Measurements from ENCODE around the gene TRIM72. TPM values are rescaled to one million over a fixed set of nuclear protein-coding genes. Genes with fewer than 3 reads are reported as not detected.
A peak's percentile ranks its signal among the peaks of the same experiment; 100 is the strongest.

The TRIM72 gene
- total RNA-seq, 2 donors from 2014 or later = 0.08 to 0.17 TPM

GRCh38 chr16:31185339-31185738 is 28.6 kb upstream of the TRIM72 start:
- H3K9me3 ChIP-seq (ENCODE audit: control insufficient read depth, low read length, poor library complexity, severe bottlenecking) = no peaks in the 10 kb centered on the region
- ATAC-seq (no peak), DNase-seq (no peak)
- Mint-ChIP-seq H3K4me1 (peaks cover 70% of the 10 kb centered on the region), H3K4me3 (peak overlapping the region; percentile 56), H3K27me3 (no peaks in the 10 kb centered on the region), H3K36me3 (ENCODE audit: low read depth) (peaks cover 23% of the 10 kb centered on the region), H3K27ac (peak overlapping the region; percentile 99)

GRCh38 chr16:31186176-31186575 is 27.7 kb upstream of the TRIM72 start:
- H3K4me1 Mint-ChIP-seq = peaks cover 75% of the 10 kb centered on the region

DNA sequence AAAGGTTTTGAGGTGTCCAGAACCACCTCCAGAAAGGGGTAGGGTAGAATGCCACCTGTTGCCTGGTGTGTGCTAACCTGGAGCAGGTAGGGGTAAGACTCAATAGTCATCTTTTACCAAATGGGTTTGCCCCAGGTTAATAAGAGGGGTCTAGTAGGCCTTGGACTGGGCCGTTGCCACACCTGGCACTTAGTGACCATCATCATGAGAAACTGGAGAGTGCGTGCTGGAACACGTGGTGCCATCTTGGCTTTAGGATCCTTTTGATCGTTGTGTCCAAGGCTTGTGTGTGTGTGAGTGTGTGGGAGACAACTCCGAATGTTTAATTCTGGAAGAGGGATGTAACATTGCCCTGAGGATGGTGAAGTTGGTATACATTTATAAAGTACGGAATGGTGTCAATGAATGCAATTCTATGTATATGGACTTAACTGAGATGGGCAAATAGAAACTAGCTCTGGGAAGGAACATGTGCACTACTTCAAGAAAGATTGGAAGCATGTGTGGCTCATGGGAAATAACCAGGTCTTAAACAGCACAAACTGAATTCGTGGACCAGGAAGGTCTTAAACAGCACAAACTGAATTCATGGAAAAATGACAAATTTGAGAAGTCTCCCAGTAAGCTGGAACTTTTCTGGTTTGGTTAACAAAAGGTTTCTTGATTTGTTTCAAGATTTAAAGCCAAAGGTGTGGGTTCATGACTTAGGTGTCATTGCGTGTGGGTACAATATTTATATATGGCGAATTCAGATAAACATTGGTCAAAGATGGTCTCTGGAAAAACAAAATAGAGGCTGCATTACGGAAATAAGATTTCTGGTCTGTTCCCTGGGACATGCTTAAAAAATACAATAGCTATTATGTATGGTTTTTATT is 26.8 kb upstream of the TRIM72 start:
- Mint-ChIP-seq H3K4me1 (peaks cover 78% of the 10 kb centered on the region), H3K36me3 (ENCODE audit: low read depth) (peaks cover 30% of the 10 kb centered on the region), H3K4me3 (peak overlapping the region; percentile 39), H3K27ac (peak overlapping the region; percentile 99), H3K27me3 (no peaks in the 10 kb centered on the region)
- ATAC-seq (peak; percentile 6), DNase-seq (no peak)
- no peaks in the 10 kb centered on the region for H3K9me3 ChIP-seq (ENCODE audit: control insufficient read depth, low read length, poor library complexity, severe bottlenecking)

More at GRCh38 chr16:31186176-31186575, 27.7 kb upstream of the TRIM72 start:
- no peaks in the 10 kb centered on the region for H3K27me3 Mint-ChIP-seq
- peak overlapping the region; percentile 99 for H3K27ac Mint-ChIP-seq
- peak overlapping the region; percentile 43 for H3K4me3 Mint-ChIP-seq
- peaks cover 29% of the 10 kb centered on the region for H3K36me3 Mint-ChIP-seq (ENCODE audit: low read depth)
- no peak for ATAC-seq
- H3K9me3 ChIP-seq (ENCODE audit: control insufficient read depth, low read length, poor library complexity, severe bottlenecking) = no peaks in the 10 kb centered on the region
- no peak for DNase-seq

- no peak for ATAC-seq
- peaks cover 30% of the 10 kb centered on the region for H3K36me3 Mint-ChIP-seq (ENCODE audit: low read depth)
- DNase-seq = no peak
- H3K27ac Mint-ChIP-seq = peak overlapping the region; percentile 99
- H3K9me3 ChIP-seq (ENCODE audit: control insufficient read depth, low read length, poor library complexity, severe bottlenecking) = no peaks in the 10 kb centered on the region
- no peaks in the 10 kb centered on the region for H3K27me3 Mint-ChIP-seq
- H3K4me3 Mint-ChIP-seq = no peak overlapping the region
- H3K4me1 Mint-ChIP-seq = peaks cover 71% of the 10 kb centered on the region
Measured at GRCh38 chr16:31187808-31188189, 26.1 kb upstream of the TRIM72 start.

DNA sequence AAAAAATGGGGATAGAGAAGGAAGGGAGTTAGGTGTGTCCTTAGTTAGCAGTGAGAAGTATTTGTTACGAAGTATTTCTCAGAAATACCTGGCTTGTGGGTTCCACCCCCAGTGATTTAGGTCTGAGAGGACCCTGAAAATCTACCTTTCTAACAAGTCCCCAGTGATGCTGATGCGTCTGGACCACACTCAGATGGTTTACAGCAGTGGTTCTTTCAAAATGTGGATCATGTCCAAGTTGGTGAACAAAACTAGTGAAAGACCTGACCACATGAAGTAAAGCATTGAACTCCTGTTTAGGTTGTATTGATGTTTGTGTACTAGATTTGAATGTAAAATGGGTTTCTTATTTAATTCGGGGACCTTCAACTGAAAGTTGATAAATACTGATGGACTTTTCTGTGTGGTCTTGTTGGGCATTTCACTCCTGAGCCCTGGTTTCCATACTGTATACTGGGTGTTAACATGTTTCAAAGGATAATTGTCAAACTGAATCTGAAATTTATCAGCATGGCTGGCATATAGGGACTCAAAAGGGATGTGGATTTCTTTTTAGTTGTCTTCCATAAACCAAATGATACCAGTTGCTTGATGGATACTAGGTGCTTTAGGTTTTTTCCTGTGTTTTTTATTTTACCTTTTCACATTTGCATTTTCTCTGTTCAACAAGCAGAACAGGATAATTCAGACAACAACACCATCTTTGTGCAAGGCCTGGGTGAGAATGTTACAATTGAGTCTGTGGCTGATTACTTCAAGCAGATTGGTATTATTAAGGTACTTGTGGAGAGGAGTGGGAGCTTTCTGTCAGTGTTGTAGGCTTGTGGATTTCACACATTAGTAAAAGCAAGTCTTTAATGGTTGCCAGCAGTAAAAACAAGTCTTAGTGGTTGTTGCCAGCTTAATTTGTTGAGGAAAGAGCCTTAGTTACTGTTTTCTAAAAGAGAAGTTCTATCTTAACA is 25.2 kb upstream of the TRIM72 start:
- H3K4me1 Mint-ChIP-seq = peaks cover 68% of the 10 kb centered on the region
- H3K9me3 ChIP-seq (ENCODE audit: control insufficient read depth, low read length, poor library complexity, severe bottlenecking) = no peaks in the 10 kb centered on the region
- no peak for ATAC-seq
- peak overlapping the region; percentile 77 for H3K4me3 Mint-ChIP-seq
- peaks cover 33% of the 10 kb centered on the region for H3K36me3 Mint-ChIP-seq (ENCODE audit: low read depth)
- H3K27me3 Mint-ChIP-seq = no peaks in the 10 kb centered on the region
- no peak for DNase-seq
- peak overlapping the region; percentile 99 for H3K27ac Mint-ChIP-seq

GRCh38 chr16:31189412-31189778 is 24.5 kb upstream of the TRIM72 start:
- DNase-seq = no peak
- ATAC-seq = no peak
- Mint-ChIP-seq H3K4me1 (peaks cover 67% of the 10 kb centered on the region), H3K4me3 (peak overlapping the region; percentile 77), H3K27ac (peak overlapping the region; percentile 99), H3K36me3 (ENCODE audit: low read depth) (peaks cover 29% of the 10 kb centered on the region), H3K27me3 (no peaks in the 10 kb centered on the region)
- H3K9me3 ChIP-seq (ENCODE audit: control insufficient read depth, low read length, poor library complexity, severe bottlenecking) = no peaks in the 10 kb centered on the region

GRCh38 chr16:31190061-31190460 is 23.9 kb upstream of the TRIM72 start:
- Mint-ChIP-seq H3K4me3 (peak overlapping the region; percentile 58), H3K27ac (peak overlapping the region; percentile 99), H3K4me1 (peaks cover 66% of the 10 kb centered on the region), H3K36me3 (ENCODE audit: low read depth) (peaks cover 26% of the 10 kb centered on the region), H3K27me3 (no peaks in the 10 kb centered on the region)
- no peaks in the 10 kb centered on the region for H3K9me3 ChIP-seq (ENCODE audit: control insufficient read depth, low read length, poor library complexity, severe bottlenecking)
- no peak for ATAC-seq
- no peak for DNase-seq

DNA sequence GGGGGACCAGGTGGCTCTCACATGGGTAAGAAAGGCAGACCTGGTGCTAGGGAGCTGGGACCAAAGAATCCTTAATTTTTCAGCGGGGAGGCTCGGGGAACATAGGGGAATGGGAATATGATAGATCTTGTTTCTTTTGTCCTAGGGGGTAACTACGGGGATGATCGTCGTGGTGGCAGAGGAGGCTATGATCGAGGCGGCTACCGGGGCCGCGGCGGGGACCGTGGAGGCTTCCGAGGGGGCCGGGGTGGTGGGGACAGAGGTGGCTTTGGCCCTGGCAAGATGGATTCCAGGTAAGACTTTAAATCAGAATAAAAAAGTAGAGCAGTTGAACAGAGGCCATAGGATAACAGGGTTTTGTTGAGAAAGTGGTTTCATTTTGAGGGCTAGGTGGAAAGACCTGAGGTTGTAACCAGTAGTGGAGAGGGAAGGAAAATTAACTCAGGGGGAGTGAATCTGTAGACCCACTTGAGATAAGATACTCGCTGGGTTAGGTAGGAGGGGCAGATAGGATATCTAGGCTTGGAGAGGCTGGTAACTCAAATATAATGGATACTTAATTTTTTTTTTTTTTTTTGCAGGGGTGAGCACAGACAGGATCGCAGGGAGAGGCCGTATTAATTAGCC is 23.0 kb upstream of the TRIM72 start:
- no peak for ATAC-seq
- H3K36me3 Mint-ChIP-seq (ENCODE audit: low read depth) = peaks cover 21% of the 10 kb centered on the region
- no peaks in the 10 kb centered on the region for H3K27me3 Mint-ChIP-seq
- DNase-seq = no peak
- no peaks in the 10 kb centered on the region for H3K9me3 ChIP-seq (ENCODE audit: control insufficient read depth, low read length, poor library complexity, severe bottlenecking)
- peak overlapping the region; percentile 72 for H3K4me3 Mint-ChIP-seq
- peak overlapping the region; percentile 99 for H3K27ac Mint-ChIP-seq
- H3K4me1 Mint-ChIP-seq = peaks cover 63% of the 10 kb centered on the region

- ATAC-seq = peak; percentile 4
- peaks cover 19% of the 10 kb centered on the region for H3K36me3 Mint-ChIP-seq (ENCODE audit: low read depth)
- H3K27ac Mint-ChIP-seq = peak overlapping the region; percentile 99
- DNase-seq = no peak
- peak overlapping the region; percentile 15 for H3K4me3 Mint-ChIP-seq
- no peaks in the 10 kb centered on the region for H3K9me3 ChIP-seq (ENCODE audit: control insufficient read depth, low read length, poor library complexity, severe bottlenecking)
- no peaks in the 10 kb centered on the region for H3K27me3 Mint-ChIP-seq
- peaks cover 56% of the 10 kb centered on the region for H3K4me1 Mint-ChIP-seq
Measured at GRCh38 chr16:31191697-31192428, 22.1 kb upstream of the TRIM72 start.

DNA sequence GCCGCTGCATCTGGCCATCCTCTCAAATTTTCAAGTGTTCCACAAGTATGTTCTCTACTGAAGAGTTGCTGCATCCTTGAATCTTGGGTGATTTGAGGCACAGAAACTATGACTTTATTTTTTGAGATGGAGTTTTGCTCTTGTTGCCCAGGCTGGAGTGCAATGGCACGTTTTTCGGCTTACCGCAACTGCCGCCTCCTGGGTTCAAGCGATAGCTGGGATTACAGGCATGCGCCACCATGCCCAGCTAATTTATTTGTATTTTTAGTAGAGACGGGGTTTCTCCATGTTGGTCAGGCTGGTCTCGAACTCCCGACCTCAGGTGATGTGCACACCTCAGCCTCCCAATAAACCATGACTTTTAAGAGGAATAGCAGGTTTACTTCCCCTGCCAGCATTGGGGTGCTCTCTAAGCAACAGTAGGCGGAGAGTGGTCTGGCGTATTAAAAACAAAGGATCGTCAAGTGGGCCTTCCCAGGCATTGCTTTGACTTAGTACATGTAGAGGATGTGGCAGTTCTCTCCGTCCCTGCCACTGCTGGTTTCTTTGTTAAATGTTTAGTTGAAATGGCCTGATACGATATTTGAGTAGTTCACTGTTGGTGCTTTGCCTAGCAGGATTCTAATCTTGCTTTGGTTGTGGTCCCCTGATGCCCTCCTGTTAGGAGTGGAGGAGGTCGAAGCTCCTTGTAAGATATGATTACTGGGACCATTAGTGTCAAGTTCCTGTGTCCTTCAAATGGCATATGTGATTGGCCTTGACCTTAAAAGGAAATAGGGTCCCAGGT is 20.9 kb upstream of the TRIM72 start:
- Mint-ChIP-seq H3K27me3 (no peaks in the 10 kb centered on the region), H3K4me3 (no peak overlapping the region), H3K4me1 (peaks cover 50% of the 10 kb centered on the region), H3K27ac (peak overlapping the region; percentile 99), H3K36me3 (ENCODE audit: low read depth) (peaks cover 19% of the 10 kb centered on the region)
- no peak for DNase-seq
- ATAC-seq = no peak
- H3K9me3 ChIP-seq (ENCODE audit: control insufficient read depth, low read length, poor library complexity, severe bottlenecking) = no peaks in the 10 kb centered on the region

- Mint-ChIP-seq H3K36me3 (ENCODE audit: low read depth) (peaks cover 19% of the 10 kb centered on the region), H3K4me3 (peak overlapping the region; percentile 5), H3K27ac (no peak overlapping the region), H3K27me3 (no peaks in the 10 kb centered on the region), H3K4me1 (peaks cover 55% of the 10 kb centered on the region)
- ATAC-seq (no peak), DNase-seq (no peak)
- no peaks in the 10 kb centered on the region for H3K9me3 ChIP-seq (ENCODE audit: control insufficient read depth, low read length, poor library complexity, severe bottlenecking)
Measured at GRCh38 chr16:31193874-31194273, 20.0 kb upstream of the TRIM72 start.

GRCh38 chr16:31194898-31195297 is 19.0 kb upstream of the TRIM72 start:
- no peaks in the 10 kb centered on the region for H3K9me3 ChIP-seq (ENCODE audit: control insufficient read depth, low read length, poor library complexity, severe bottlenecking)
- peak overlapping the region; percentile 51 for H3K4me3 Mint-ChIP-seq
- H3K36me3 Mint-ChIP-seq (ENCODE audit: low read depth) = peaks cover 19% of the 10 kb centered on the region
- no peaks in the 10 kb centered on the region for H3K27me3 Mint-ChIP-seq
- no peak for ATAC-seq
- H3K27ac Mint-ChIP-seq = peak overlapping the region; percentile 59
- H3K4me1 Mint-ChIP-seq = peaks cover 54% of the 10 kb centered on the region
- DNase-seq = no peak

All from T-helper 17 cell (primary cell).